Esophagus muscularis mucosa (tissue), 4 donors: ENCODE results near the gene STXBP6.

ENCODE experiments used
- CTCF ChIP-seq, 3 experiments: fragments of 200-600 bp in 2 of 3; fragments of 450-650 bp in 1 of 3; sonication (generic) in 2 of 3; IDR thresholded peaks; one replicate each; pipeline ENCODE4 v1.5.1; 2017 to 2019; ENCODE audit warnings: antibody characterized with exemption in 3 of 3, mild to moderate bottlenecking in 2 of 3, moderate library complexity in 1 of 3
- EP300 ChIP-seq: sonication (generic); formaldehyde crosslinking; IDR thresholded peaks from one replicate; pipeline ENCODE4 v1.6.1; 2017; ENCODE audit warnings: antibody characterized with exemption
- POLR2A ChIP-seq: fragments of 450-650 bp; IDR thresholded peaks from one replicate; pipeline ENCODE4 v1.6.1; 2017; ENCODE audit warnings: antibody characterized with exemption, moderate library complexity, mild to moderate bottlenecking, low read depth

GRCh38 chr14:24996930-24997725 is 52.8 kb downstream of the STXBP6 start:
- TF ChIP-seq POLR2A (no peak), CTCF (IDR thresholded peaks at IDR 0.05) (no peak), EP300 (no peak)
